ENCODE measurements around the gene PACS1.

Gene PACS1

GRCh38 chr11:66278363-66279091 is 208.5 kb downstream of the PACS1 start:
- DNase-seq = peak in 1 of 3 donors; percentile 16

- DNase-seq = no peak
Measured at GRCh38 chr11:66279092-66279734, 209.1 kb downstream of the PACS1 start.

- DNase-seq = no peak
Measured at GRCh38 chr11:66280428-66280827, 210.4 kb downstream of the PACS1 start.

GRCh38 chr11:66281001-66281400 is 210.9 kb downstream of the PACS1 start:
- DNase-seq = no peak

GRCh38 chr11:66281776-66282467 is 211.8 kb downstream of the PACS1 start:
- no peak for DNase-seq

DNA sequence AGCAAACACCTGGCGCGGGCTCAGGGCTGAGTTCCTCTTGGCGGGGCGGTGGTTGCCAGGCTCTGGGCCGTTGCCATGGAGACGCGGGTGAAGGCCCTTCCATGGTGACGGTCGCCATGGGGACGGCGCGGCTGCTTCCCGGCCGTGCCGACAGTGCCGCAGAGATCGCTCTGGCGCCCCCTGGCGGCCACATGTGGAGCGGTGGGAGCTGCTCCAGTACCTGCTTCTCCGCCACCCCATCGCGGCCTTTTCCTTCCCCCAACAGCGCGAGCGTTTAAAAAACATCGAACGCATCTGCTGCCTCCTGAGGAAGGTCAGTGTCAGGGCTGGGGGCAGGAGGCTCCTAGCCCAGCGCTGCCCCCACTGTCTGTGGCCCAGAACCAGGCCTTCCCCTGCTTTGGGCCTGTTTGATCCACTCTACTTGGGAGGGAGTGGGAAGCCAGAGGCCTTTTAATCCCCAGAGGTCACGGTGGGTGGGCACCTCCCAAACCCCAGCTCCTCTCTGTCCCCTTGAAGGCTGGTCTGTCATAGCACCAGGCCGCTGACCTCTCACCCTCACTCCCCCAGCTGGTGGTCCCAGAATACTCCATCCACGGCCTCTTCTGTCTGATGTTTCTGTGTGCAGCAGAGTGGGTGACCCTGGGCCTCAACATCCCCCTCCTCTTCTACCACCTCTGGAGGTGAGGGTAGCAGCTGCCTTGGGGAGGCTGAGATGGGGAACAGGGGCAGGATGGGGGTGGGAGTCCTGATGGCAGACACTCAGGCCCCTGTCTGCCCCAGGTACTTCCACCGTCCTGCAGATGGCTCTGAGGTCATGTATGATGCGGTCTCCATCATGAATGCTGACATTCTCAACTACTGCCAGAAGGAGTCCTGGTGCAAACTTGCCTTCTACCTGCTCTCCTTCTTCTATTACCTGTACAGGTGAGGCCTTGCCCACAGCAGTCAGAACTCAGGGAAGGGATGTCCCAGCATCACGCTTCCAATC is 212.7 kb downstream of the PACS1 start:
- peak; percentile 98 to 100 (median 99) for DNase-seq

DNA sequence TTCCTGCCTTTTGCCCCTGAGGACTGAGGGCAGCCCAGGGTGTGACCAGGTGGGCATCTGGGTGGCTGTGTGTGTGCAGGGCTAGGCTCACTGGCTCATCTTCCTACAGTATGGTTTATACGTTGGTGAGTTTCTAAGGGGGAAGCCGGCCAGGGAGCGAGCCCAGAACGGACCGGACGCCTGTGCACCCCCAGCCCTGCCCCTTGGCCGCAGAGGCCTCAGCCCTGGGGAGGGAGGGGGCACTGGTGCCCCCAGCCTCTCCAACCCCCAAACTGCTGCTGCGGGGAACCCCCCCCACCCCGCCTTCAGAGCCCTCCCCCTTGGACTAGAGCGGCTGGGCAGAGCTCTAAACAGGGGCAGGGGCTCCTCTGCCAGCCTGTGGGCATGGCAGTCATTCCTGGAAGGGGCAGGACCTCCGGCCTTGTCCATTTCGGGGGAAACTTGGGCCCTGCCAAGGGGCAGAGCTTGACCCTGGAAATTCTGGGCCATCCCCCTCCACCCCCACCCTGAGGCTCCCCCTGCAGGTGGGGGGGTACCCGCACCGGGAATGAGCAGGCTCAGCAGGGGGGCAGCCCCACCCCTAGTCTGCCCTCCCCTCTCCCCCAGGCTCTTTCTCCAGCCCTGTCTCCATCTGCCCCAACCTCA is 213.5 kb downstream of the PACS1 start:
- DNase-seq = no peak

- DNase-seq = no peak
Measured at GRCh38 chr11:66284526-66285078, 214.5 kb downstream of the PACS1 start.

DNA sequence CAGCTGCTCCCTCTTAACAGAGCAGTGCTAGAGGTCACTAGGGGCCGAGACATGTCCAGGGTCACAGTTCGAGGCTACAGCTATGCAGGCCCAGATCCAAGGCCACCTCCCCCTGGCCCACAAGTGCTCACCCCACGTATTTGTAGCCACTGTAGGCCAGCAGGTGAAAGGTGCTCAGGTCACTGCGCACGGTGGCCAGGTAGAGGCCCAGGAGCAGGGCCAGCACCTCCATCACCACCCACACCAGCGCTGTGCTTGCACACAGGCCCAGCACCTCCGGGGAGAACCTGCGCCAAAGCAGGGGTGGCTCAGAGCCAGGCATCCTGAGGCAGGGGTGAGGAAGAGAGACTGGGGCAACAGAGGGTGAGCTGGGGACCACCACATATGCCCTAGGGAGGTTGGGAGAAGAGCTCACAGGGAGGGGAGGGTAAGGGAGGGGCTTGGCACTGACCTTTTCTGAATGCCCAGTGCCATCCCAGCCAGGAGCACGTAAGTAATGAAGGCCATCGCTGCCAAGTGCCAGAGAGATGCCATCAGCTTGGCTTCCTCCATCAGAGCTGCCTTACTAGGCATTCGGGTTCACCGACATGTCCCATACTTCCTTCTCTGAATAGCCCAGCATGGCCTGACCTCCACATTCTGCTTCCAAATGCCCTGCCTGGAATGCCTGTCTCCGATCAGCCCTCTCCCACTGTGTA is 215.3 kb downstream of the PACS1 start:
- no peak for DNase-seq

DNA sequence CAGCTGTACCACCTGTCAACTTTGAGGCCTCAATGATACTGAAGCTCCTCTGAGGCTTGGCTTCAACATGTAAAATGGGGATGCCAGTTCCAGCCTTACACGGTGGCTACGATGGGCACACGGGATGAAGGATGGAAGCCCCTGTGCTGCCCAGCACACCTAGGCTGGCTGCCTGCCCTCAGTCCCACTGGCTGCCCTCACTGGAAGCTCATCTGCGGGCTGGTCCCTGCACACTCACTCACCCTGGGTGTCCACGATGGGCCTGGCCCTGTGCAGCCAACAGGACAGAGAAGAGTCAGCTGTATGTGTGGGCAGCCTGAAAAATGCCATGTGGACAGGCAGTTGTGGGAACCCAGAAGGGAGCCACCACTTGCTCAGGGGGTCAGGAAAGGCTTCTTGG is 216.6 kb downstream of the PACS1 start:
- no peak for DNase-seq

DNA sequence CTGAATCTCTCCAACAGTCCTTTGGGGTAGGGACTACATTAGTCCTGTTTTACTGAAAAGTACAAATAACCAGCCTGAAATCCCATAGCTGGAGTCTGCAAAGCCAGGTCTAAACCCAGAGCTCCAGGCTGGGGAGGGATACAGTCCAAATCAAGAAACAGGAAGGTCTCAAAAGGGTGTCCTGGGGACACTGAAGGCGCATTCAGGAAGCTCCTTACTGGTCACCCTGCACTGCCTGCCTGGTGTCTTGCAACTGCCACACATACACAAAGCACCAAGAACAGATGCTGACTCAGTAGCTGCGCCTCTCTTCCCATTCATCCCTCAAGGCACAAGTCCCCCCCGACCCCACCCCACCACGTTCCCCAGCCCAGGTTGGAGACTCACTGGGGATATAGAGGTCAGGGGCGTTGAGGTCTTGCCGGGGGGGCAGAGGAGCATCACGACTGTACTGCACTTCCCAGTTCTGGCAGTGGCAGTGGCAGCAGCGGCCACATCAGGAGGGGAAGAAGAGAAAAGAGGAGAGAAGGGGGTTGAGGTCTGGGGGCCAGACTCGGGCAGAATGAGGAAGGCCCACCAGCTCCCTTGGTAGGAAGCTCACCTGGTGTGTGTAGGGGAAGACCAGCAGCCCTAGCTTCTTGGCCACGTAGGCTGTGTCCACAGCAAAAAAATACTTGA is 217.3 kb downstream of the PACS1 start:
- DNase-seq = peak; percentile 27 to 37 (median 32)

- no peak for DNase-seq
Measured at GRCh38 chr11:66287889-66288670, 218.0 kb downstream of the PACS1 start.

- DNase-seq = peak; percentile 98 to 99 (median 98)
Measured at GRCh38 chr11:66288671-66289547, 218.8 kb downstream of the PACS1 start, which contains the start of gene YIF1A. YIF1A (minus strand) TSS chr11:66289143; CDS start chr11:66288985, 158 bp downstream.

GRCh38 chr11:66289548-66290329 is 219.7 kb downstream of the PACS1 start:
- peak; percentile 78 to 88 (median 79) for DNase-seq

GRCh38 chr11:66290330-66290621 is 220.2 kb downstream of the PACS1 start:
- no peak for DNase-seq

DNA sequence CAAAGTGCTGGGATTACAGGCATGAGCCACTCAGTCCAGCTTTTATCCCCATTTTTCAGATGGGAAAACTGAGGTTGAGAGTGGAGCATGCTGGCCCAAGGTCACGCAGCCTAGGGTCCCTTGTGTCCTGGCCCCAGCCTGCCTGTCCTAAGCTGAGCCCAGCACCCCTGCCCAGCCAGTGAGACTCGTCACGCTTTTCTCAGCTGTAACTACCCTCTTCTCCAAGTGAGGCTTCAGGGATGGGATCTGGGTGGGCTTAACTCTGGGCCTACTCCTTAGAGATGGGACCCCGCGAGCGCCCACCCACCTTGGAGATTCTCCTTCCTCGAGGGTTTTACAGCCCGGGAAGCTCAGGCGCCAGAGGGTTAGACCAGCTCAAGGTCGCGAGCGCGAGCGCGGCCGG is 221.2 kb downstream of the PACS1 start:
- no peak for DNase-seq

GRCh38 chr11:66291706-66292542 is 221.9 kb downstream of the PACS1 start, which contains the start of gene TMEM151A:
TMEM151A (plus strand) TSS chr11:66291894; CDS start chr11:66292014, 120 bp downstream.
- peak in 2 of 3 donors; percentile 44 to 74 for DNase-seq
